A549 (cell line): ENCODE data around the gene ARAP3. TPM values are rescaled to one million over a fixed set of nuclear protein-coding genes. Genes with fewer than 3 reads are reported as not detected.
A peak's percentile ranks its signal among the peaks of the same experiment; 100 is the strongest.

Experiments
- ATAC-seq, 2 experiments: fragments of 200-7000 bp in 1 of 2; fragments of >200 bp in 1 of 2; cut with Nextera tagmentation in 1 of 2; cut with Tn5 transposase in 1 of 2; 3 replicates each; pipeline versions ENCODE4 v1.8.0 to v1.9.1; 2018 to 2020; ENCODE audit warnings: mild to moderate bottlenecking in 1 of 2, moderate library complexity in 1 of 2
- CTCF ChIA-PET: fragments of 300-600 bp; sonication (Branson Sonifier 250); formaldehyde crosslinking; extraction: SDS; loops from one replicate; lab custom pipeline; 2021; ENCODE audit warnings: antibody characterized with exemption, inconsistent platforms; lab: Yijun Ruan, JAX
- POLR2A ChIA-PET: fragments of 350-600 bp; formaldehyde crosslinking; extraction: SDS; loops from one replicate; lab custom pipeline; 2021; ENCODE audit warnings: antibody characterized with exemption, inconsistent platforms; lab: Yijun Ruan, JAX
- DNase-seq, 2 experiments: peaks; one replicate each; pipeline versions ENCODE4 v3.0.0 to v3.0.0-alpha.2; 2011 to 2016; ENCODE audit warnings: low read depth in 1 of 2, low spot score in 1 of 2
- FAIRE-seq: peaks from 2 replicates; lab custom pipeline; 2011; peaks lifted over from hg19 to GRCh38; lab: Jason Lieb, UNC
- H3K27ac ChIP-seq, 2 experiments: fragments of >200 bp; sonication (Bioruptor Twin); formaldehyde crosslinking; 3 replicates each; pipeline ENCODE4 v1.5.1; 2016 to 2017
- H3K4me1 ChIP-seq: fragments of >200 bp; sonication (Bioruptor Twin); formaldehyde crosslinking; 3 replicates; pipeline ENCODE4 v1.6.1; 2016
- H3K4me2 ChIP-seq: fragments of >200 bp; sonication (Bioruptor Twin); formaldehyde crosslinking; 3 replicates; pipeline ENCODE4 v1.6.1; 2016
- H3K4me3 ChIP-seq: fragments of >200 bp; sonication (Bioruptor Twin); formaldehyde crosslinking; 3 replicates; pipeline ENCODE4 v1.5.1; 2016
- H3K9me3 ChIP-seq: fragments of >200 bp; sonication (Bioruptor Twin); formaldehyde crosslinking; 3 replicates; pipeline ENCODE4 v1.6.1; 2016
- BCL3 ChIP-seq: fragments of >200 bp; sonication (Bioruptor Twin); formaldehyde crosslinking; IDR thresholded peaks from 3 replicates; pipeline ENCODE4 v1.6.1; 2016
- E2F6 ChIP-seq: IDR thresholded peaks from 2 replicates; pipeline ENCODE4 v1.6.1; 2012; ENCODE audit warnings: low read depth, borderline replicate concordance
- EHMT2 ChIP-seq: fragments of 200-600 bp; sonication (generic); IDR thresholded peaks from 2 replicates; pipeline ENCODE4 v1.6.1; 2016; ENCODE audit warnings: antibody characterized with exemption, low read depth, mild to moderate bottlenecking, moderate library complexity
- HMGXB4 ChIP-seq: fragments of 250-450 bp; sonication (Bioruptor Pico); IDR thresholded peaks from 2 replicates; pipeline ENCODE4 v1.5.0; 2021; ENCODE audit warnings: mild to moderate bottlenecking, moderate library complexity, borderline replicate concordance
- HOXB13 ChIP-seq: fragments of 250-450 bp; sonication (Bioruptor Pico); IDR thresholded peaks from 2 replicates; pipeline ENCODE4 v1.5.0; 2020; ENCODE audit warnings: low read depth, mild to moderate bottlenecking, moderate library complexity
- HOXB5 ChIP-seq: fragments of 250-450 bp; sonication (Bioruptor Pico); IDR thresholded peaks from 2 replicates; pipeline ENCODE4 v1.5.0; 2020; ENCODE audit warnings: mild to moderate bottlenecking, moderate library complexity
- PHF8 ChIP-seq: fragments of 200-600 bp; sonication (generic); IDR thresholded peaks from 2 replicates; pipeline ENCODE4 v1.6.1; 2016; ENCODE audit warnings: low read depth, mild to moderate bottlenecking, antibody characterized with exemption, moderate library complexity, borderline replicate concordance
- REST ChIP-seq: fragments of 200-600 bp; sonication (generic); IDR thresholded peaks from 2 replicates; pipeline ENCODE4 v1.6.1; 2016; ENCODE audit warnings: antibody characterized with exemption, mild to moderate bottlenecking, moderate library complexity
- SMC3 ChIP-seq: fragments of >200 bp; sonication (Bioruptor Twin); formaldehyde crosslinking; IDR thresholded peaks from 3 replicates; pipeline ENCODE4 v1.6.1; 2018; ENCODE audit warnings: inconsistent platforms
- TFCP2L1 ChIP-seq: fragments of 250-450 bp; sonication (Bioruptor Pico); IDR thresholded peaks from 2 replicates; pipeline ENCODE4 v1.5.0; 2021; ENCODE audit warnings: mild to moderate bottlenecking
- WGBS: methylation state at CpG from one replicate; pipeline ENCODE4 v1.1.6; 2017; ENCODE audit errors: missing lambda C conversion rate; 5-methylcytosine and 5-hydroxymethylcytosine counted together
- polyA plus RNA-seq, 4 experiments: library from polyadenylated mRNA; depleted of rRNA in 3 of 4; stranded (reverse); fragments of >200 nt; fragmentation: RNase III in 1 of 4; extraction: RNeasy Plus Mini Kit Qiagen cat#74134 plus additional on column Dnase treatment in 1 of 4; gene quantifications; 2 replicates in 3 of 4; 3 replicates in 1 of 4; pipeline ENCODE4 v1.2.3, GENCODE V29; 2011 to 2017

Gene ARAP3
- polyA plus RNA-seq, 2 of the 4 experiments (the other 2 are of a cell fraction), result 3.0 to 6.6 TPM

GRCh38 chr5:141618804-141619554, 63.1 kb downstream of the ARAP3 start, which contains the start of gene DIAPH1 (continued):
- TF ChIP-seq REST (no peak), HMGXB4 (CRISPR knock-in tag) (0 out of 2 replicates have a peak, but pooled peaks have one; percentile 12)
- TF ChIP-seq, all 56 proteins: peak for 20

GRCh38 chr5:141618030-141618803, 63.8 kb downstream of the ARAP3 start:
- ATAC-seq (peak; percentile 63), DNase-seq (peak; percentile 55 to 78), FAIRE-seq (no peak)
- TF ChIP-seq SMC3 (no peak), E2F6 (no peak), TFCP2L1 (CRISPR knock-in tag) (0 out of 2 replicates have a peak, but pooled peaks have one; percentile 34)
- ChIA-PET CTCF (interaction anchor here (0.6 to 20.4 kb wide), 30 partner anchors 7 to 1070 kb away, joined by 3 to 303 read pairs (median 4); partner anchors contain the start of genes FCHSD1, HDAC3, PCDHB14 and PCDHB15), POLR2A (interaction anchor here (1.1 to 3.0 kb wide), 4 partner anchors 18 to 298 kb away, joined by 3 to 33 read pairs (median 12); partner anchors contain the start of genes HDAC3, RELL2 and TAF7)
- Histone ChIP-seq H3K4me2 (peak overlapping the region; percentile 74), H3K4me1 (peaks cover 21% of the 10 kb centered on the region), H3K9me3 (no peaks in the 10 kb centered on the region), H3K27ac (peak overlapping the region; percentile 95 to 98), H3K4me3 (peak overlapping the region; percentile 99)
- 2% methylated on average over 31 of the region's 36 CpGs for WGBS

- TF ChIP-seq HOXB13 (CRISPR knock-in tag), result no peak
- no peak for TF ChIP-seq BCL3
- no peak for TF ChIP-seq EHMT2
- TF ChIP-seq HOXB5 (CRISPR knock-in tag), result no peak
- no peak for TF ChIP-seq PHF8
- H3K4me2 ChIP-seq, result peak overlapping the region; percentile 74
- DNase-seq, result no peak
- ATAC-seq, result no peak
- ChIA-PET POLR2A (interaction anchor here (1.1 to 3.0 kb wide), 3 partner anchors 19 to 297 kb away, joined by 3 to 33 read pairs (median 4); partner anchors contain the start of genes HDAC3, RELL2 and TAF7), CTCF (interaction anchor here (0.9 to 20.4 kb wide), 7 partner anchors 8 to 490 kb away, joined by 3 to 303 read pairs (median 18); no protein-coding TSS in a partner anchor)
- H3K4me1 ChIP-seq, result peaks cover 23% of the 10 kb centered on the region
- WGBS, result 27% methylated on average over 9 of the region's 9 CpGs
- no peaks in the 10 kb centered on the region for H3K9me3 ChIP-seq
- no peak for FAIRE-seq
- H3K4me3 ChIP-seq, result peak overlapping the region; percentile 99
- peak overlapping the region; percentile 95 to 98; a peak in 5 of 6 replicates for H3K27ac ChIP-seq
Measured at GRCh38 chr5:141617682-141618029, 64.4 kb downstream of the ARAP3 start.
